ENCODE measurements around the gene INMT.

DNA sequence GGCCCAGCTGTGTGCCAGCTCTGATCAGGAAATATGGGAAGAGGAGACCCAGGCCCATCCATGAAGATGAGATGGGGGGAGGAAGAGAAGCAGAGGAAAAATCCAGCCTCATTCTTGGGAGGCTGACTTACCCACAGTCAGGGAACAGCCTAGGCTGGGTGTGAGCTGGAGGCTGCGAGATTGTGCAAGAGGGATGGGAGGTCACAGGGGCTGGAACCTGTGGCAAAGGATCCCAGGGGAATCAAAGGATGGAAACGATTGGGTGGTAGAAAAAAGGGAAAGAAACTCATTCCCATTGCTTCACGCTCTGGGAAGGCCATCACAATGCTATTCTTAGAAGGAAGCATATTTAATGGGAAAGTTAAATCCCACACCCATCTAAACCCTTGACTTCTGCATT, 43.0 kb upstream of the INMT start:
- TF ChIP-seq EZH2phosphoT487 (IDR thresholded peaks at IDR 0.05; ENCODE audit: low read length) (no peak), EZH2 (optimal IDR thresholded peaks at IDR 0.05; ENCODE audit: low read depth, low read length) (no peak)
- TF ChIP-seq, protein P1, sequence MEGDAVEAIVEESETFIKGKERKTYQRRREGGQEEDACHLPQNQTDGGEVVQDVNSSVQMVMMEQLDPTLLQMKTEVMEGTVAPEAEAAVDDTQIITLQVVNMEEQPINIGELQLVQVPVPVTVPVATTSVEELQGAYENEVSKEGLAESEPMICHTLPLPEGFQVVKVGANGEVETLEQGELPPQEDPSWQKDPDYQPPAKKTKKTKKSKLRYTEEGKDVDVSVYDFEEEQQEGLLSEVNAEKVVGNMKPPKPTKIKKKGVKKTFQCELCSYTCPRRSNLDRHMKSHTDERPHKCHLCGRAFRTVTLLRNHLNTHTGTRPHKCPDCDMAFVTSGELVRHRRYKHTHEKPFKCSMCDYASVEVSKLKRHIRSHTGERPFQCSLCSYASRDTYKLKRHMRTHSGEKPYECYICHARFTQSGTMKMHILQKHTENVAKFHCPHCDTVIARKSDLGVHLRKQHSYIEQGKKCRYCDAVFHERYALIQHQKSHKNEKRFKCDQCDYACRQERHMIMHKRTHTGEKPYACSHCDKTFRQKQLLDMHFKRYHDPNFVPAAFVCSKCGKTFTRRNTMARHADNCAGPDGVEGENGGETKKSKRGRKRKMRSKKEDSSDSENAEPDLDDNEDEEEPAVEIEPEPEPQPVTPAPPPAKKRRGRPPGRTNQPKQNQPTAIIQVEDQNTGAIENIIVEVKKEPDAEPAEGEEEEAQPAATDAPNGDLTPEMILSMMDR (IDR thresholded peaks at IDR 0.05; ENCODE audit: low read length), result no peak
